CD4-positive, CD25-positive, alpha-beta regulatory T cell (primary cell): ENCODE results near the gene SLC2A2. TPM values are rescaled to one million over a fixed set of nuclear protein-coding genes. Genes with fewer than 3 reads are reported as not detected.

Experiments used
- ATAC-seq, 2 donors: fragments of 150-1000 bp; cut with Tn5 transposase; one replicate each; pipeline ENCODE4 v1.10.0; 2021; ENCODE audit warnings: low read depth in 2 of 2, moderate number of reproducible peaks in 2 of 2, moderate library complexity in 1 of 2
- DNase-seq, 3 donors: peaks; one replicate each; pipeline versions ENCODE4 v3.0.0 to v3.0.0-alpha.2; 2012 to 2022; ENCODE audit warnings: mixed read lengths in 1 of 3
- H3K27ac ChIP-seq: one replicate; pipeline ENCODE4 v1.7.0; 2013; ENCODE audit warnings: mild to moderate bottlenecking, low read length; ENCODE audit not compliant: insufficient read depth, poor library complexity, severe bottlenecking
- H3K27me3 ChIP-seq: one replicate; pipeline ENCODE4 v1.7.0; 2013; ENCODE audit warnings: low read length; ENCODE audit not compliant: control insufficient read depth, insufficient read depth
- H3K36me3 ChIP-seq: one replicate; pipeline ENCODE4 v1.7.0; 2013; ENCODE audit warnings: mild to moderate bottlenecking, low read length, moderate library complexity; ENCODE audit not compliant: control insufficient read depth, insufficient read depth
- H3K4me1 ChIP-seq: 2 replicates; pipeline ENCODE4 v1.7.0; 2013; ENCODE audit warnings: mild to moderate bottlenecking, low read length; ENCODE audit not compliant: insufficient read depth, control insufficient read depth, poor library complexity, severe bottlenecking
- H3K4me3 ChIP-seq: one replicate; pipeline ENCODE4 v1.7.0; 2013; ENCODE audit warnings: low read depth, mild to moderate bottlenecking, low read length, moderate library complexity
- H3K9me3 ChIP-seq, 2 experiments: 1 replicate in 1 of 2; 2 replicates in 1 of 2; pipeline ENCODE4 v1.7.0; 2013; ENCODE audit warnings: low read length in 2 of 2, mild to moderate bottlenecking in 1 of 2, moderate library complexity in 1 of 2; ENCODE audit not compliant: control insufficient read depth in 2 of 2
- H3K27ac Mint-ChIP-seq, 3 donors: one replicate each; pipeline ENCODE4 v1.8.0; 2020 to 2022; ENCODE audit warnings: mild to moderate bottlenecking in 3 of 3, mixed read lengths in 3 of 3, moderate library complexity in 2 of 3
- H3K27me3 Mint-ChIP-seq: one replicate; pipeline ENCODE4 v1.8.0; 2022; ENCODE audit warnings: mild to moderate bottlenecking, mixed read lengths
- H3K36me3 Mint-ChIP-seq: one replicate; pipeline ENCODE4 v1.8.0; 2020; ENCODE audit warnings: mixed read lengths
- H3K4me1 Mint-ChIP-seq, 4 donors: one replicate each; pipeline ENCODE4 v1.8.0; 2020 to 2022; ENCODE audit warnings: mixed read lengths in 4 of 4, mild to moderate bottlenecking in 1 of 4
- H3K4me3 Mint-ChIP-seq, 4 donors: one replicate each; pipeline ENCODE4 v1.8.0; 2020 to 2022; ENCODE audit warnings: mild to moderate bottlenecking in 4 of 4, mixed read lengths in 4 of 4, moderate library complexity in 3 of 4
- H3K9me3 Mint-ChIP-seq, 7 donors: one replicate each; pipeline ENCODE4 v1.8.0; 2020 to 2022; ENCODE audit warnings: mixed read lengths in 7 of 7, mild to moderate bottlenecking in 3 of 7, moderate library complexity in 2 of 7
- polyA plus RNA-seq, 4 donors: library from polyadenylated mRNA; unstranded; fragments of 300-500 nt; fragmentation: Illumina TruSeq; gene quantifications; one replicate each; pipeline ENCODE4 v1.2.3, GENCODE V29; 2021
- total RNA-seq: library from RNA; stranded (reverse); gene quantifications from one replicate; pipeline ENCODE4 v1.2.3, GENCODE V29; 2022

SLC2A2 gene
- not detected for total RNA-seq
- polyA plus RNA-seq = not detected

DNA sequence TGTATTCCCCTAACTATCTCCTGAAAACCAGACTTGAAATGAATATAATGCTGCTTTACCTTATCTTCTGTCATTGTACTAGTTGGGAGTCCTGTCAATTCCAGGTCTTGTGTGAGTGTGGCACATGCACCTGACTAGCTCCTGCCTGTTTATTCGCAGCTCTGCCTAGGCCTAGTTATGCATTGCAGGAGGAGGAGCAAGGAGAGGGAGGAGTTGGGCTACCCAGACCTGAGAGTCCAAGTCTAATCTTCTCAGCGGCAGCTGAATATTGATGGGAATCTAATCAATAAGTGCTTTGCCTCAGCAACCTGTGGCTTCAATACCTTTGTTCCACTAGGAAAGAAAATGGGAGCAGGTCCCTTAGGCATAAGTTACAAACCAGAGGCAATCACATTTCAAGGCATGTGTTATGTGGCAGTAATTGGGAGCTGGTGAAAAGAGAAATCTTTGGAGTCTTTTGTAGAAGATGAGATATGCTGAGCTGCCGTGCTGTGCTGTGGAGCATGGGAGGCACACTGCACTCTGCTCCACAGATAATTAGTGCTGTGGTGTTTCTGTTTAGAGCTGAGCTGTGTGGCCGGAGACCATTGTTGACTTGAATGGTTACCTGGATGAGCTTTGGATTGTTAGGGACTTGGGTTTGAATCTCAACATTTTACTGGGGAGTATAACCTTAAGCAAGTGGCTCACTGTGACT is at the start of gene SLC2A2:
Gene SLC2A2 (minus strand): TSS at position 124 of the 697 bp plus-strand sequence. CDS start 50 bp downstream, at position 74.
- Mint-ChIP-seq H3K36me3 (no peaks in the 10 kb centered on the region), H3K27me3 (peaks cover 27% of the 10 kb centered on the region), H3K9me3 (peaks cover 0 to 5% (median 0%) of the 10 kb centered on the region in 7 donors), H3K4me1 (peaks cover 0 to 4% (median 2%) of the 10 kb centered on the region in 4 donors), H3K27ac (no peak within 1 kb of the TSS), H3K4me3 (no peak within 1 kb of the TSS)
- H3K27me3 ChIP-seq = peaks cover 35% of the 10 kb centered on the region
- no peaks in the 10 kb centered on the region for H3K36me3 ChIP-seq
- peaks cover 10% of the 10 kb centered on the region for H3K4me1 ChIP-seq
- no peaks in the 10 kb centered on the region for H3K9me3 ChIP-seq
- ATAC-seq = no peak
- DNase-seq = no peak
- no peak within 1 kb of the TSS for H3K4me3 ChIP-seq
- H3K27ac ChIP-seq = no peak within 1 kb of the TSS

DNA sequence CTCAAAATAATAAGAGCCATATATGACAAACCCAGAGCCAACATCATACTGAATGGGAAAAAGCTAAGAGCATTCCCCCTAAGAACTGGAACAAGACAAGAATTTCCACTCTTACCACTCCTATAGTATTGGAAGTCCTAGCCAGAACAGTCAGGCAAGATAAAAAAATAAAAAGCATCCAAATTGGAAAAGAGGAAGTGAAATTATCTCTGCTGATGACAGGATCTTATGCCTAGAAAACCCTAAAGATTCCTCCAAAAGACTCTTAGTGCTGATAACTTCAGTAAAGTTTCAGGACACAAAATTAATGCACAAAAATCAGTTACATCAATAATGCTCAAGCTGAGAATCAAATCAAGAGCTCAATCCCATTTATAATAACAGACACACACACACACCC is 45.9 kb upstream of the SLC2A2 start:
- Histone ChIP-seq H3K4me3 (no peak overlapping the region), H3K27ac (no peak overlapping the region), H3K27me3 (no peaks in the 10 kb centered on the region), H3K36me3 (peaks cover 88% of the 10 kb centered on the region), H3K4me1 (no peaks in the 10 kb centered on the region), H3K9me3 (no peaks in the 10 kb centered on the region)
- ATAC-seq (no peak), DNase-seq (no peak)
- no peaks in the 10 kb centered on the region for H3K27me3 Mint-ChIP-seq
- peaks cover 0 to 4% (median 0%) of the 10 kb centered on the region in 7 donors for H3K9me3 Mint-ChIP-seq
- peak overlapping the region in 1 of 3 donors; percentile 24 for H3K27ac Mint-ChIP-seq
- H3K4me3 Mint-ChIP-seq = no peak overlapping the region
- H3K4me1 Mint-ChIP-seq = peaks cover 0 to 9% (median 0%) of the 10 kb centered on the region in 4 donors
- peaks cover 73% of the 10 kb centered on the region for H3K36me3 Mint-ChIP-seq

DNA sequence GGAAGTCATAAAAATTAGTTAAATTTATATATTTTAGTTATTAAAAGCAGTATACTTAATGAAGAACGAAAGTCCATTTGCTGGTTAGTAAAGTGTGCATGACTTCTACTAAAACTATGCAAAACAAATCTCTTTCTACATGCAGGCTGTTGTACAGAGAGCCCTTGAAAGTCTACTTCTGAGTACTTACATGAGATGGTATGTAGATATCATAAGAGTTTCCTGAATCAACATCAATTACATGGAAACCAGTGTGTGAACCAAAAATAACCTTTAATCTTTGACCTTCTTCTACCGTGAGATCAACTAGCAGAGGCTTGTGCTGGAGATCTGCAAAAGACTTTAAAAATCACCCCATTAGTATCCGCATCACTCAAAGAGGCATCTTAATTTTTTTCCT is 42.1 kb upstream of the SLC2A2 start:
- Histone ChIP-seq H3K27ac (no peak overlapping the region), H3K4me3 (no peak overlapping the region), H3K36me3 (peaks cover 95% of the 10 kb centered on the region), H3K9me3 (no peaks in the 10 kb centered on the region), H3K27me3 (no peaks in the 10 kb centered on the region), H3K4me1 (no peaks in the 10 kb centered on the region)
- DNase-seq (peak in 1 of 3 donors; percentile 26), ATAC-seq (no peak)
- H3K4me1 Mint-ChIP-seq = peaks cover 0 to 9% (median 0%) of the 10 kb centered on the region in 4 donors
- no peaks in the 10 kb centered on the region for H3K27me3 Mint-ChIP-seq
- H3K9me3 Mint-ChIP-seq = no peaks in the 10 kb centered on the region
- no peak overlapping the region for H3K27ac Mint-ChIP-seq
- peak overlapping the region in 1 of 4 donors; percentile 71 for H3K4me3 Mint-ChIP-seq
- H3K36me3 Mint-ChIP-seq = peaks cover 84% of the 10 kb centered on the region

DNA sequence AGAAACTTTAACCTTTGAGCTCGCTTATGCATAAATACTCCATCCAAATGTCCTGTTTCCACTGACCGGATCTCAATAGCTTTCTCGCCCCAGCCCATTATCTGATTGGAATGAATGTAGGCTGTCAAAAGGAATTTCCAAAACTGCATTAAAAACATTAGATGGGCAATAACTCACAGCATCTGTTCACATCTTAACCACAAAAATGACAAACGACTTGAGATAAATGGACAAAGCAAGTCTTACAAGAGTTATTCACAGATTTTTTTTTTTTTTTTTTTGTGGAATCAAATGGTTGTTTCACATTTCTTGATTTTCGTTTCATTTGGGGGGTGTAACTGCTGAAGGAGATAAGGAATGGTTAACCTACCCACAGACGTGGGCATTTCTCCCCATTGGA is 39.7 kb upstream of the SLC2A2 start:
- Histone ChIP-seq H3K4me3 (no peak overlapping the region), H3K36me3 (peaks cover 90% of the 10 kb centered on the region), H3K27ac (no peak overlapping the region), H3K9me3 (no peaks in the 10 kb centered on the region), H3K27me3 (no peaks in the 10 kb centered on the region), H3K4me1 (no peaks in the 10 kb centered on the region)
- Mint-ChIP-seq H3K4me1 (no peaks in the 10 kb centered on the region), H3K4me3 (no peak overlapping the region), H3K36me3 (peaks cover 81% of the 10 kb centered on the region), H3K9me3 (no peaks in the 10 kb centered on the region), H3K27ac (no peak overlapping the region), H3K27me3 (no peaks in the 10 kb centered on the region)
- ATAC-seq (no peak), DNase-seq (no peak)

DNA sequence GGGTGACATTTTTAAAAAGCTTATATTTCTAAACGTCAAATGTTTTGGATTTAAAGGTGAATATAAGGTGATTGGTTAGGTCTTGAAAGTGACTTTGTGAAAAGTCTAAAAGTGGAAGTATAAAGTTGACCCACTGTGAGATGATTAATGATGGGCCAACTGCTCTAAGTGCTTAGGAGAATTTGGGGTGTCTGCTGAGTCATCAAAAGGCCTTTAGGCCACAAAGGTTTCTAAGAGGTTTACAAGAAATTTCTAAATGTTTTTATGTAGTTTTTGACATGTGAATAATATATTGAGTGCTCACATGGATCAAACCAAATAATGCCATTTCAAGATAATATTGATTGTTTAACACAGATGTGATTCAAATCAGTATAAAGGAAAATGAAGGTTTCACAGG is 39.2 kb upstream of the SLC2A2 start:
- Mint-ChIP-seq H3K4me1 (no peaks in the 10 kb centered on the region), H3K36me3 (peaks cover 78% of the 10 kb centered on the region), H3K4me3 (no peak overlapping the region), H3K9me3 (no peaks in the 10 kb centered on the region), H3K27me3 (no peaks in the 10 kb centered on the region), H3K27ac (no peak overlapping the region)
- ATAC-seq (no peak), DNase-seq (no peak)
- Histone ChIP-seq H3K4me1 (no peaks in the 10 kb centered on the region), H3K36me3 (peaks cover 86% of the 10 kb centered on the region), H3K27ac (no peak overlapping the region), H3K27me3 (no peaks in the 10 kb centered on the region), H3K4me3 (no peak overlapping the region), H3K9me3 (no peaks in the 10 kb centered on the region)

DNA sequence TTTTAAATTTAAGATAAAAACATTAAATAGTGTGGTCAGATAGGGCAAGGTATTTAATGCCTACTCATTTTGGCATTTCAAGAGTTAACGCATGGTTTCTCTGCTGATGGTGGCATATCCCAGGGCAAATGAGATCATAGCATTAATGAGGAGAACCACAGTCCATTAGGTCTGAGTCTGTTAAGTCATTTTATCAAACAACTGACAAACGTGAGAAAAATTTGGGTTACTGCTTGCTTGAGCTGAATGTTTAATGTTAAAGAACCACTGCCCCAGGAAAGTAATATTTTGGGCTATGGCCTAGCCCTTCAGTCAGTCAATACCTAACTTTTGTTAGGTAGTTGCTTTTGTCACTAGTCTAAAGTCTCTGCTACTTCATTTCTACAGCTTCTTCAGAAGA is 37.9 kb upstream of the SLC2A2 start:
- Mint-ChIP-seq H3K27ac (peak overlapping the region in 1 of 3 donors; percentile 29), H3K36me3 (peaks cover 69% of the 10 kb centered on the region), H3K27me3 (no peaks in the 10 kb centered on the region), H3K4me3 (no peak overlapping the region), H3K9me3 (no peaks in the 10 kb centered on the region), H3K4me1 (no peaks in the 10 kb centered on the region)
- H3K4me3 ChIP-seq = no peak overlapping the region
- no peaks in the 10 kb centered on the region for H3K27me3 ChIP-seq
- H3K9me3 ChIP-seq = no peaks in the 10 kb centered on the region
- peaks cover 73% of the 10 kb centered on the region for H3K36me3 ChIP-seq
- no peaks in the 10 kb centered on the region for H3K4me1 ChIP-seq
- ATAC-seq (no peak), DNase-seq (no peak)
- no peak overlapping the region for H3K27ac ChIP-seq

DNA sequence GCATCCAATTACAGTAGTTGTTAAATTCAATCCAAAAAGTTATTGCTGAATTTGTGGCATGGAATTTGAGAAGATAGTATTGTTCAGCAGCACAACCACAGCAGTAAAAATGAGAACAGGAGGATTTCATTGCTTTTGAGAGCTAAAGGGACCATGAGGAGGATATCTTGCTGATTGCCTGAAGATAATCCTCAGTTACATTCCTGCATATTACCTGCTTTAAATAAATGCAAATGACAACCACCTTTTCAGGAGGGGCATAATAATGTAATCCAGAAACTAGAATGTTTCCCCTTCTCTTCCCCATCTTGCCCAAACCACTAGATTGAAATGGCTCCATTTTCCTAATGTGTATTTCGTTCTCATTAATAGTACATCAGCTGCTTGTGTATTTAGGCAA is 35.2 kb upstream of the SLC2A2 start:
- no peaks in the 10 kb centered on the region for H3K4me1 ChIP-seq
- H3K4me3 ChIP-seq = no peak overlapping the region
- no peak overlapping the region for H3K27ac Mint-ChIP-seq
- peaks cover 48% of the 10 kb centered on the region for H3K36me3 ChIP-seq
- H3K27me3 ChIP-seq = no peaks in the 10 kb centered on the region
- H3K27me3 Mint-ChIP-seq = no peaks in the 10 kb centered on the region
- peaks cover 48% of the 10 kb centered on the region for H3K36me3 Mint-ChIP-seq
- H3K9me3 ChIP-seq = no peaks in the 10 kb centered on the region
- no peaks in the 10 kb centered on the region for H3K4me1 Mint-ChIP-seq
- no peak overlapping the region for H3K27ac ChIP-seq
- no peak overlapping the region for H3K4me3 Mint-ChIP-seq
- H3K9me3 Mint-ChIP-seq = no peaks in the 10 kb centered on the region
- ATAC-seq = no peak
- no peak for DNase-seq

DNA sequence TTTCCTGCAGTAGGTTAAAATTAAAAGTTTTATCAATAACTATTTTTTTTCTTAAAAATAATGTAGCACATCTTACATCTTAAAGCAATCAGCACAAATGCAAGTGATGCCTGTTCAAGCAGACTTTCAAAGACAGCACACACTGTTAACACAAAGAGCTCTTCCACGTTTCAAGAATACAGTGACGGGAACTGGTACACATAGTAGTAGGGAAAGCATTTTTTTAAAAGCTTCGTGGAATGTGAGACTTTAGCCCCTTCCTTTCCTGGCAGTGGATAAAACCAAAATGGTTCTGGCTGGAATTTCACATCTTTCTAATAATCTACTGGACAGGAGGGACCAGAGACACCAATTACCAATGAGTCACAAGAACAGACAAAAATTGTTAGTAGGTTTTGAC is 33.5 kb upstream of the SLC2A2 start:
- H3K9me3 ChIP-seq = no peaks in the 10 kb centered on the region
- ATAC-seq = no peak
- no peak for DNase-seq
- no peak overlapping the region for H3K4me3 Mint-ChIP-seq
- no peaks in the 10 kb centered on the region for H3K27me3 Mint-ChIP-seq
- no peaks in the 10 kb centered on the region for H3K9me3 Mint-ChIP-seq
- H3K4me1 ChIP-seq = no peaks in the 10 kb centered on the region
- H3K27ac Mint-ChIP-seq = peak overlapping the region in 1 of 3 donors; percentile 7
- H3K27ac ChIP-seq = no peak overlapping the region
- peaks cover 32% of the 10 kb centered on the region for H3K36me3 Mint-ChIP-seq
- H3K27me3 ChIP-seq = no peaks in the 10 kb centered on the region
- H3K4me1 Mint-ChIP-seq = no peaks in the 10 kb centered on the region
- H3K4me3 ChIP-seq = no peak overlapping the region
- H3K36me3 ChIP-seq = peaks cover 31% of the 10 kb centered on the region
